Ovary (tissue), 10 donors: ENCODE measurements around the gene TEX48. TPM values are rescaled to one million over a fixed set of nuclear protein-coding genes. Genes with fewer than 3 reads are reported as not detected.

Experiments
- DNase-seq, 5 donors: peaks; one replicate each; pipeline ENCODE4 v3.0.0-alpha.2; 2019 to 2020
- H3K27ac ChIP-seq, 2 donors: fragments of 200-600 bp; one replicate each; pipeline versions ENCODE4 v1.5.1 to v1.8.0; 2019 to 2022
- H3K27me3 ChIP-seq: fragments of 200-600 bp; one replicate; pipeline ENCODE4 v1.8.0; 2022
- H3K36me3 ChIP-seq: fragments of 200-600 bp; sonication (generic); one replicate; pipeline ENCODE4 v1.5.1; 2019
- H3K4me1 ChIP-seq: one replicate; pipeline ENCODE4 v1.8.1; 2013; ENCODE audit warnings: mild to moderate bottlenecking, moderate library complexity; ENCODE audit not compliant: insufficient read depth
- H3K4me3 ChIP-seq: fragments of 200-600 bp; sonication (generic); one replicate; pipeline ENCODE4 v1.5.1; 2017
- H3K9me3 ChIP-seq, 2 donors: fragments of 200-600 bp in 1 of 2; sonication (generic) in 1 of 2; one replicate each; pipeline versions ENCODE4 v1.5.1 to v1.8.1; 2013 to 2019; ENCODE audit warnings: mild to moderate bottlenecking in 1 of 2, moderate library complexity in 1 of 2
- EP300 ChIP-seq: sonication (generic); formaldehyde crosslinking; IDR thresholded peaks from one replicate; pipeline ENCODE4 v1.6.1; 2017; ENCODE audit warnings: antibody characterized with exemption
- POLR2A ChIP-seq: fragments of 450-650 bp; IDR thresholded peaks from one replicate; pipeline ENCODE4 v1.6.1; 2017; ENCODE audit warnings: antibody characterized with exemption, mild to moderate bottlenecking, moderate library complexity
- WGBS, 3 donors: extraction: QIAGEN DNeasy Blood & Tissue Kit in 1 of 3; methylation state at CpG; one replicate each; pipeline versions ENCODE4 v1.1.5 to v1.1.7; 2013 to 2017; 5-methylcytosine and 5-hydroxymethylcytosine counted together
- intact Hi-C, 4 donors: fragments of 100-400 bp; cut with DNase I; formaldehyde crosslinking; loops; one replicate each; pipeline versions ENCODE4 v1.11.0 to v1.15.1; 2022 to 2023
- long read RNA-seq, 3 donors: library from polyadenylated mRNA in 2 of 3; unstranded in 2 of 3; transcript quantifications; one replicate each; pipeline ENCODE4 v2.0.0 and lab custom pipeline, GENCODE V29; 2021 to 2026
- polyA plus RNA-seq, 2 donors: library from polyadenylated mRNA; stranded (reverse); fragments of 200-250 nt in 1 of 2; fragments of 350-450 nt in 1 of 2; fragmentation: Illumina TruSeq in 1 of 2; extraction: RNeasy Lipid Tissue Mini Kit (QIAGEN cat#74804) in 1 of 2; gene quantifications; one replicate each; pipeline ENCODE4 v1.2.3, GENCODE V29; 2013 to 2014
- total RNA-seq, 7 donors: library from RNA; depleted of rRNA in 2 of 7; stranded (reverse); fragments of >200 nt in 2 of 7; fragmentation: NEBNext Ultra II Directional in 3 of 7; extraction: Animal tissue kit (Norgen Biotek cat#: 25700) in 3 of 7; gene quantifications; one replicate each; pipeline versions ENCODE4 v1.1.0 to v1.2.4, GENCODE V29; 2016 to 2023
- TF ChIP-seq, protein P1 (sequence below), 3 donors: fragments of 450-650 bp in 2 of 3; fragments of 200-600 bp in 1 of 3; IDR thresholded peaks; one replicate each; pipeline versions ENCODE4 v1.5.1 to v1.8.0; 2016 to 2022; ENCODE audit warnings: antibody characterized with exemption in 3 of 3, mild to moderate bottlenecking in 1 of 3
- donor health status: DM: no; HTN: no; CAD: no; lungs with moderate emphysema.
- donor health status: DM: no; HTN: no; CAD: no.
- donor health status: Bipolar disorder and iron deficiency.
- donor health status: DM: yes; HTN: yes; CAD: no.
- donor health status: DM: no; HTN: no; CAD: no.
- donor health status: DM: yes; HTN: yes; CAD: no.

Gene TEX48, protein sequence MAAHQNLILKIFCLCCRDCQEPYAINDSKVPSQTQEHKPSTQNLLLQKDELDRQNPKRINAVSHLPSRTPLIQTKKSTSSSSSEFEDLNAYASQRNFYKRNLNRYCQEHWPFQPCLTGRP
- total RNA-seq (not detected), polyA plus RNA-seq (not detected)
- long read RNA-seq, donor 1, partial matches to known transcripts: 0 of 1 reads
- long read RNA-seq, donor 1, other reads (novel, unspliced or antisense): 1 of 1 reads
- long read RNA-seq, donor 2: 0 reads
- long read RNA-seq, donor 3: 0 reads

DNA sequence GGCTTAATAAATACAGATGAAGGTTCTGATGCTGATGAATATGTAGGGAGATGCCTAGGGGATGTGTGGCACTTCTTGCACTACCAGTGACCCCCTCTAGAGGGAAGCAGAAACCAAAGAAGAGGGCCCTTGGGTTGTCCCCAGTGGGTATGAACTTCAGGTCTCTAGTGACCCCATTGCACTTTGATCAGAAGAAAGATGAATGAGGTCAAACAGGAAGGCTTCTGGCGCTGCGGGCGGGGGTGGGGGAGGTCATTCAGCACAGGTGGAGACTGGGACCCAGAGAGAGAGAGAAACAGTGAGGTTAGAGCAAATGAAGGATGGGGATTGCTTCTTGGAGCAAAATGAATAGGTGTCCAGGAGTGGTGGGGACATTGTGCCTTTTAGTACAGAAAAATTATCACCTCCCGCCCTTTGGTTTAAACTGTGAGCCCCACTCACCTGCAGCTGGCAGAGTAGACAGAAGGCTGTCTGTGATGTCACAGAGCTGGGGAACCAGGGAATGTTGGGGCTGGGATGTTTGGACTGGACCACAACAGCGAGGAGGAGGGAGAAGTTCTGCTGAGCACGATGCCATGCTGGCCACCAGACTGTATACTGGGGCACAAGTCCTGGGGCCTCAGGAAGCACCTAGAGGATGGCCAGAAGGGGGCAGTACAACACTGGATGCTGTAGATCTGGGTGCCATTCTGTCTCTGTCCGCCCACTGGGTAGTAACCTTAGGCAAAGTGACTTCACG, at the start of gene TEX48:
TEX48 (minus strand) TSS at position 599 of the 739 bp plus-strand sequence. CDS start 10,469 bp downstream, outside the sequence.
- intact Hi-C loops: no loop called here
- H3K4me1 ChIP-seq: no peaks in the 10 kb centered on the region
- WGBS, 3 donors: 61 to 74% (median 65%) methylated on average over 8 of the region's 8 CpGs
- H3K4me3 ChIP-seq: no peak within 1 kb of the TSS
- H3K36me3 ChIP-seq: no peaks in the 10 kb centered on the region
- H3K27me3 ChIP-seq: no peaks in the 10 kb centered on the region
- no peak for TF ChIP-seq POLR2A
- H3K9me3 ChIP-seq: no peaks in the 10 kb centered on the region
- no peak for DNase-seq
- no peak within 1 kb of the TSS for H3K27ac ChIP-seq

DNA sequence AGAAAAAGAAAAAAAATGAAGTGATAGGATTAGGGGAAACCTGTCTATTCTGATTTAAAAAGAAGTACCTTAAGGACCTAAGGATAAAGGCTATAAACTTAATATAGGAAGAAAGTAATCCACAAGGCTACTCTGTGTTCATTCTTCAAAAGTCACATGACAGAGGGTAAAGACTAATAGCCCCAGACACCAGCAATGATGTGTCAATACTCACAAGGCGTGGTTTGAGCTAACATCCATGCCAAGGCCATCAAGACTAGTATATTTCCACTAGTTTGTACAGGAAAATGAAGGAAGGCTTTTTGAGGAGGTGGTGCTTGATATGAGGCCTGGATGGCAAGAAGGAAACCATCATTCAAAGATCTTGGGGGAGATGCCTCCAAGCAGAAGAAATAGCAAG, 49.7 kb upstream of the TEX48 start:
- WGBS, 3 donors: 74 to 89% (median 81%) methylated on average over 1 of the region's 1 CpG
- no peak for DNase-seq
- no peaks in the 10 kb centered on the region for H3K36me3 ChIP-seq
- H3K4me1 ChIP-seq: no peaks in the 10 kb centered on the region
- H3K9me3 ChIP-seq: no peaks in the 10 kb centered on the region
- TF ChIP-seq EP300 (no peak), POLR2A (no peak)
- TF ChIP-seq, protein P1, sequence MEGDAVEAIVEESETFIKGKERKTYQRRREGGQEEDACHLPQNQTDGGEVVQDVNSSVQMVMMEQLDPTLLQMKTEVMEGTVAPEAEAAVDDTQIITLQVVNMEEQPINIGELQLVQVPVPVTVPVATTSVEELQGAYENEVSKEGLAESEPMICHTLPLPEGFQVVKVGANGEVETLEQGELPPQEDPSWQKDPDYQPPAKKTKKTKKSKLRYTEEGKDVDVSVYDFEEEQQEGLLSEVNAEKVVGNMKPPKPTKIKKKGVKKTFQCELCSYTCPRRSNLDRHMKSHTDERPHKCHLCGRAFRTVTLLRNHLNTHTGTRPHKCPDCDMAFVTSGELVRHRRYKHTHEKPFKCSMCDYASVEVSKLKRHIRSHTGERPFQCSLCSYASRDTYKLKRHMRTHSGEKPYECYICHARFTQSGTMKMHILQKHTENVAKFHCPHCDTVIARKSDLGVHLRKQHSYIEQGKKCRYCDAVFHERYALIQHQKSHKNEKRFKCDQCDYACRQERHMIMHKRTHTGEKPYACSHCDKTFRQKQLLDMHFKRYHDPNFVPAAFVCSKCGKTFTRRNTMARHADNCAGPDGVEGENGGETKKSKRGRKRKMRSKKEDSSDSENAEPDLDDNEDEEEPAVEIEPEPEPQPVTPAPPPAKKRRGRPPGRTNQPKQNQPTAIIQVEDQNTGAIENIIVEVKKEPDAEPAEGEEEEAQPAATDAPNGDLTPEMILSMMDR (IDR thresholded peaks at IDR 0.05): no peak
- no peak overlapping the region for H3K27ac ChIP-seq
- intact Hi-C loops: no loop called here
- no peaks in the 10 kb centered on the region for H3K27me3 ChIP-seq
- no peak overlapping the region for H3K4me3 ChIP-seq

DNA sequence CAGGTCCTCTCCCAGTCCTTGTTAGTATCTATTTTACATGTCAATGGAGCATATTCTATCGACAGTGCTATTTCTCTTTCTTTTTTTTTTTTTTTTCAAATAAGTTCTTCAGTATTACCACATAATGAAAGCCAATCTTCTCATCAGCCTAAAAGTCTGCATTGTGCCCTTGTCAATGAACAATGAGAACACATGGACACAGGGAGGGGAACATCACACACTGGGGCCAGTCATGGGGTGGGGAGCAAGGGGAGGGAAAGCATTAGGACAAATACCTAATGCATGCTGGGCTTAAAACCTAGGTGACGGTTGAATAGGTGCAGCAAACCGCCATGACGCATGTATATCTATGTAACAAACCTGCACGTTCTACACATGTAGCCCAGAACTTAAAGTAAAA, 47.7 kb upstream of the TEX48 start:
- Histone ChIP-seq H3K27me3 (no peaks in the 10 kb centered on the region), H3K36me3 (no peaks in the 10 kb centered on the region), H3K9me3 (no peaks in the 10 kb centered on the region), H3K4me3 (no peak overlapping the region), H3K27ac (no peak overlapping the region), H3K4me1 (no peaks in the 10 kb centered on the region)
- intact Hi-C loops: no loop called here
- DNase-seq: no peak
- TF ChIP-seq, protein P1 (IDR thresholded peaks at IDR 0.05): no peak
- no peak for TF ChIP-seq POLR2A
- TF ChIP-seq EP300: no peak
- 83 to 89% (median 88%) methylated on average over 5 of the region's 5 CpGs for WGBS, 3 donors

DNA sequence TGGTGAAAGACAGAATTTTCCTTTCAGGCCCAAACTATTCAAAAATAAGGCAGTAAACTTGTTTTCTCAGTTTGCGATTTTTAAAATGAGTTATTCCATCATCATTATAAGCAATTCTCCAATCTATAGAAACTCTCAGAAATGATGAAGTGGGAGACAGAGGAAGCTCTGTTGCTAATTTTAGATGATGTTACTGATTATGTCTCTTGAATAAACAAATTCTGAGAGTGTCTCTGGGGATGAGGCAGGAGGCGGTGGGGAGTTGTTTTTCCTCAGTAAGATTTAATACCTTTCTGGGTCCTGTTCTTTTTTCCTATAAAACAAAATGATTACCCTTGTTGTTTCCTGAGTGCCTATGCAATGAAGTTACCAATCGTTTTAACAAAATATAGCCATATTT, 43.9 kb upstream of the TEX48 start:
- TF ChIP-seq, protein P1 (IDR thresholded peaks at IDR 0.05): no peak
- no peak for TF ChIP-seq POLR2A
- TF ChIP-seq EP300: no peak
- DNase-seq: no peak
- Histone ChIP-seq H3K27me3 (no peaks in the 10 kb centered on the region), H3K4me1 (no peaks in the 10 kb centered on the region), H3K9me3 (no peaks in the 10 kb centered on the region), H3K27ac (no peak overlapping the region), H3K36me3 (no peaks in the 10 kb centered on the region), H3K4me3 (no peak overlapping the region)
- intact Hi-C loops: no loop called here
- WGBS, 3 donors: 59 to 62% (median 60%) methylated on average over 3 of the region's 3 CpGs

DNA sequence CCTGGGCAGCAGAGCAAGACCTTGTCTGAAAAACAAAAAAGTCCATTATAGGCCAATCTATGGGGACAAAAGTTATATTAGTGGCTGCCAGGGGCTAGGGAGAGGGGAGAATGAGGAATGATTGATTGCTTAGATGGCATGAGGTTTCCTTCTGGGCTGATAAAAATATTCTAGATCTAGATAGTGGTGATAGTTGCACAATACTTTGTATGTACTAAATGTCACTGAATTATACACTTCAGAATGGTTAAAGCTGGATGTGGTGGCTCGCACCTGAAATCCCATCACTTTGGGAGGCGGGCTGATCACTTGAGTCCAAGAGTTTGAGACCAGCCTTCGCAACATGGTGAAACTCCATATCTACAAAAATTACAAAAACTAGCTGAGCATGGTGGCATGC, 42.8 kb upstream of the TEX48 start:
- no peak overlapping the region for H3K27ac ChIP-seq
- WGBS, 3 donors: 94 to 97% (median 96%) methylated on average over 3 of the region's 3 CpGs
- no peaks in the 10 kb centered on the region for H3K36me3 ChIP-seq
- H3K27me3 ChIP-seq: no peaks in the 10 kb centered on the region
- no peak overlapping the region for H3K4me3 ChIP-seq
- no peak for DNase-seq
- intact Hi-C loops: no loop called here
- H3K9me3 ChIP-seq: no peaks in the 10 kb centered on the region
- no peaks in the 10 kb centered on the region for H3K4me1 ChIP-seq
- TF ChIP-seq, protein P1 (IDR thresholded peaks at IDR 0.05): no peak
- no peak for TF ChIP-seq POLR2A
- no peak for TF ChIP-seq EP300
